ENCODE measurements around the gene NR6A1. TPM values are rescaled to one million over a fixed set of nuclear protein-coding genes. Genes with fewer than 3 reads are reported as not detected.
A peak's percentile ranks its signal among the peaks of the same experiment; 100 is the strongest.

The NR6A1 gene
- total and polyA plus RNA-seq, 2 of the 13 experiments (the other 11 are each of a cell fraction or from before 2014, with no cell fraction given), result 28.1 to 31.5 TPM

- H2AFZ ChIP-seq (ENCODE audit: low read length), result no peak overlapping the region
- ChIA-PET CTCF (ENCODE audit: low intra/inter-chr PET ratio, low total read pairs) (no interaction called here), POLR2A (interaction anchor here (2.3 kb wide), 1 partner anchor 9 kb away, joined by 11 read pairs; no protein-coding TSS in a partner anchor)
- 10% methylated on average over 5 of the region's 5 CpGs for WGBS (ENCODE audit: low lambda C conversion rate)
- no peak overlapping the region for H3K9ac ChIP-seq (ENCODE audit: insufficient read depth, low read depth, low read length)
- H3K79me2 ChIP-seq (ENCODE audit: insufficient read depth, low read length), result peaks cover 6% of the 10 kb centered on the region
- H3K27ac ChIP-seq (ENCODE audit: extremely low read length, insufficient read depth, low read length), result peak overlapping the region; percentile 21
- peak overlapping the region; percentile 46 for H3K4me2 ChIP-seq (ENCODE audit: low read depth, low read length)
- 0 out of 2 replicates have a peak, but pooled peaks cover 3% of the 10 kb centered on the region for H4K20me1 ChIP-seq (ENCODE audit: insufficient read depth, low read length)
- ATAC-seq, result peak; percentile 80
- H3K27me3 ChIP-seq (ENCODE audit: control insufficient read depth in 1 of 2, insufficient read depth in 2 of 2, low read length in 2 of 2), result no peaks in the 10 kb centered on the region
- intact Hi-C loops (cut with micrococcal nuclease; ENCODE audit: unreplicated experiment) (no loop called here), in situ Hi-C loops (cut with HindIII; ENCODE audit: extremely low pct_ligation_motif_present, low pct_unique_long_range_greater_than_20kb) (no loop called here)
- BruUV-seq (replicated peaks), result no TSS peak
- FAIRE-seq, result peak; percentile 63
- no peak overlapping the region for H3K4me3 ChIP-seq (replicated peaks in 1 of 3; ENCODE audit: insufficient read depth in 1 of 3, low read depth in 2 of 3, low read length in 3 of 3)
- H3K36me3 ChIP-seq (replicated peaks in 1 of 2; ENCODE audit: control insufficient read depth in 1 of 2, insufficient read depth in 2 of 2, low read length in 2 of 2), result peaks cover 0 to 8% of the 10 kb centered on the region in 2 experiments; a peak in 3 of 5 replicates
- peaks cover 63% of the 10 kb centered on the region for H3K4me1 ChIP-seq (ENCODE audit: insufficient read depth, low read length)
- DNase-seq (ENCODE audit: low spot score), result peak; percentile 66
- H3K9me3 ChIP-seq (ENCODE audit: low read length), result no peaks in the 10 kb centered on the region
- TF ChIP-seq ZKSCAN8 (CRISPR knock-in tag; IDR thresholded peaks at IDR 0.05; ENCODE audit: borderline replicate concordance), result no peak
- TF ChIP-seq KDM1A (CRISPR knock-in tag; IDR thresholded peaks at IDR 0.05), result no peak
- TF ChIP-seq ARID4A (CRISPR knock-in tag; IDR thresholded peaks at IDR 0.05; ENCODE audit: borderline replicate concordance), result peak; percentile 60; the same call in 1 of the 2 replicates
- TF ChIP-seq DRAP1 (CRISPR knock-in tag; IDR thresholded peaks at IDR 0.05), result no peak
- no peak for TF ChIP-seq ZNF430 (CRISPR knock-in tag; IDR thresholded peaks at IDR 0.05)
- TF ChIP-seq MED1 (CRISPR knock-in tag; IDR thresholded peaks at IDR 0.05), result 0 out of 2 replicates have a peak, but pooled peaks have one; percentile 17
- no peak for TF ChIP-seq ZNF407 (CRISPR knock-in tag; IDR thresholded peaks at IDR 0.05; ENCODE audit: not compliant biosample characterization)
- no peak for TF ChIP-seq HOXA9 (CRISPR knock-in tag; IDR thresholded peaks at IDR 0.05; ENCODE audit: borderline replicate concordance)
Observed at GRCh38 chr9:124725068-124725452, 46.1 kb downstream of the NR6A1 start.
